ENCODE data around the gene RARRES1.

DNA sequence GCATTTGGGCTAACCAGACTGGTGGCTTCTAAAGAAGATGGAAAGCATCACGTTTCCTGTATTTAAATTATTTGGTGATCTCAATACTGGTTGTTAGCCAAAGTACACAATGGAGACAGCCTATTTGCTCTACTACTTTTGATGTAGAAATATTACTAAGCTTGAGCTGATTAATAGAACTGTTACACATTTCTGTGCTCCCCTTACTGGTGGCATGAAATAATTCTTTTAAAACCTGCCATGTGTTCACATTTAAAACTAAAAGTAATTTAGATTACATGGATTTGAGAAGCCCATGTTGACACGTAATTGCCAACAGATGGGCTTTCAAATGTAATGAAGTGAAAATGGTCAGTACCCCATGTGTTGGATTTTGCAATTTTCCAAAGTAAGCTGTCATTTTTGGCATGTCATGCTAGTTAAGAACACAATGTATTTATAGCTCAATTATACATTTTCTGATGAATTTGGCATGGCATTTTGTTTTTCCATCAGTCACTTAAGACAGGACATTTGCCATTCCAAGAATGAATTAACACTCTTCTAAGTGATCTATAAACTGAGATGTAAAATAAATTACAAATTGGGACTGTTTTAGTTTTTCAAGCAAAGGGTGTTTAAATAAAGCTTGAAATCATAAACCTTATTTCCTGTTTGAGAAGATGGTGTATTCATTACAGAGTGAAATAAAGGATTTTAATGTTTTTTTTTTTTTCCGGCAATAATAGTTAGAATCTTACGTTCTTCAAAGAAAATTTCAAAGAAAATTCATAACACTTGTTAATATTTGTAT lies 10.8 kb upstream of the RARRES1 start:
- TF ChIP-seq, protein P1, sequence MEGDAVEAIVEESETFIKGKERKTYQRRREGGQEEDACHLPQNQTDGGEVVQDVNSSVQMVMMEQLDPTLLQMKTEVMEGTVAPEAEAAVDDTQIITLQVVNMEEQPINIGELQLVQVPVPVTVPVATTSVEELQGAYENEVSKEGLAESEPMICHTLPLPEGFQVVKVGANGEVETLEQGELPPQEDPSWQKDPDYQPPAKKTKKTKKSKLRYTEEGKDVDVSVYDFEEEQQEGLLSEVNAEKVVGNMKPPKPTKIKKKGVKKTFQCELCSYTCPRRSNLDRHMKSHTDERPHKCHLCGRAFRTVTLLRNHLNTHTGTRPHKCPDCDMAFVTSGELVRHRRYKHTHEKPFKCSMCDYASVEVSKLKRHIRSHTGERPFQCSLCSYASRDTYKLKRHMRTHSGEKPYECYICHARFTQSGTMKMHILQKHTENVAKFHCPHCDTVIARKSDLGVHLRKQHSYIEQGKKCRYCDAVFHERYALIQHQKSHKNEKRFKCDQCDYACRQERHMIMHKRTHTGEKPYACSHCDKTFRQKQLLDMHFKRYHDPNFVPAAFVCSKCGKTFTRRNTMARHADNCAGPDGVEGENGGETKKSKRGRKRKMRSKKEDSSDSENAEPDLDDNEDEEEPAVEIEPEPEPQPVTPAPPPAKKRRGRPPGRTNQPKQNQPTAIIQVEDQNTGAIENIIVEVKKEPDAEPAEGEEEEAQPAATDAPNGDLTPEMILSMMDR (conservative IDR thresholded peaks at IDR 0.05; ENCODE audit: low read length), result no peak
- TF ChIP-seq EZH2phosphoT487 (IDR thresholded peaks at IDR 0.05; ENCODE audit: borderline replicate concordance, low read depth, low read length), result no peak
